HEK293T (cell line): ENCODE data around the gene IL17A.

Source experiments
- CTCF ChIA-PET: fragments of 350-600 bp; formaldehyde crosslinking; extraction: SDS; loops from one replicate; lab custom pipeline; 2021; ENCODE audit warnings: antibody characterized with exemption, inconsistent platforms; lab: Yijun Ruan, JAX
- POLR2A ChIA-PET: fragments of 350-600 bp; formaldehyde crosslinking; extraction: SDS; loops from one replicate; lab custom pipeline; 2020; ENCODE audit warnings: antibody characterized with exemption, inconsistent platforms; lab: Yijun Ruan, JAX
- DNase-seq: peaks from one replicate; pipeline ENCODE4 v3.0.0; 2012; ENCODE audit warnings: mixed read lengths; ENCODE audit errors: extremely low spot score
- BHLHE40 ChIP-seq: fragments of 450-650 bp; IDR thresholded peaks from 2 replicates; pipeline ENCODE4 v1.6.1; 2016; ENCODE audit warnings: mild to moderate bottlenecking, moderate library complexity, borderline replicate concordance
- HDGF ChIP-seq: fragments of 450-650 bp; IDR thresholded peaks from 2 replicates; pipeline ENCODE4 v1.6.1; 2017; ENCODE audit warnings: antibody characterized with exemption, borderline replicate concordance
- L3MBTL2 ChIP-seq: fragments of 450-650 bp; conservative IDR thresholded peaks from 2 replicates; pipeline ENCODE4 v1.6.1; 2016; ENCODE audit warnings: mild to moderate bottlenecking
- SP1 ChIP-seq: fragments of 450-650 bp; IDR thresholded peaks from 2 replicates; pipeline ENCODE4 v1.6.1; 2017
- TF ChIP-seq, protein P1 (sequence below): fragments of 450-650 bp; IDR thresholded peaks from 2 replicates; pipeline ENCODE4 v1.6.1; 2016

IL17A gene

DNA sequence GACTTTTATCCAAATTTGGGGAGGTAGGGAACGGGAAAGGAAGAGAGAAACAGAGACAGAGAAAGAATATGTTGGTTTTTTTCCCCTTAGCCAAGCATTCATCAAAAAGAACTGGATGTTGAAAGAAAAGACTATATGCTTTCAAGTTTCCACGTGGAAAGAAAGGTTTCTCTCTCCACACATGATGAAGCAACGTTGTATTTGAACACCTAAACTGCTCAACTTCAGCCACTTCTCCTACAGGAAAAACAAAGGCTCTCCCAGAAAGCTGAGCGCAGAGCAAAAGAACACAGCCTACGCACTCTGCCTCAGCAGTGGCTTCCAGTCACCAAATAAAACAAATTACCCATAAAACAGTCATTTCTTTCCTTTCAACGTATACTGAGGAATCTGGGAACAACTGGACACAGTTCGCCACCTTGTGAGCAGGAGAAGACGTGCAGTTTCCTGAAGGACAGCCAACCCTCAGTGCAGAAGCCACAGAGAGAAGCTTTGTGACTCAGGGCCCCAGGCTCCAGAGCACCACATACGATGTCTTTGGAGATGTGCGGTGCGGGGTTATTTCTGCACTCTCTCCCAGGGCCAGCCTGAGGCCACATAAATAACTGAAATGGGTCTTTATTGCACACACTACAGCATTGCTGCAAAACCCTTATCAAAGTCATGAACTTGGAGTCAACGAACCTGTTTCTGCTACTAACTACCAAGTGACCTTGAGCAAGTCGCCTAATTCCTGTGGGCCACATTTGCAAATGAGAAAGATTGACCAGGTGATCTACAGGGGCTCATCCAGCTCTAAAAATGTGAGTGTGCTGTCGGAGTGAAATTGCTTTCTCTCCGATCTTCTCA is 48.0 kb downstream of the IL17A start:
- ChIA-PET CTCF (interaction anchor here (0.5 to 2.5 kb wide), 11 partner anchors 8 to 1394 kb away, joined by 3 to 25 read pairs (median 3); no protein-coding TSS in a partner anchor), POLR2A (interaction anchor here (0.5 to 1.2 kb wide), 7 partner anchors 16 to 956 kb away, joined by 3 to 5 read pairs (median 3); partner anchors contain the start of genes EFHC1 and MCM3)
- DNase-seq: peak; percentile 83
- TF ChIP-seq SP1: no peak
- TF ChIP-seq HDGF: no peak
- no peak for TF ChIP-seq L3MBTL2
- TF ChIP-seq, protein P1, sequence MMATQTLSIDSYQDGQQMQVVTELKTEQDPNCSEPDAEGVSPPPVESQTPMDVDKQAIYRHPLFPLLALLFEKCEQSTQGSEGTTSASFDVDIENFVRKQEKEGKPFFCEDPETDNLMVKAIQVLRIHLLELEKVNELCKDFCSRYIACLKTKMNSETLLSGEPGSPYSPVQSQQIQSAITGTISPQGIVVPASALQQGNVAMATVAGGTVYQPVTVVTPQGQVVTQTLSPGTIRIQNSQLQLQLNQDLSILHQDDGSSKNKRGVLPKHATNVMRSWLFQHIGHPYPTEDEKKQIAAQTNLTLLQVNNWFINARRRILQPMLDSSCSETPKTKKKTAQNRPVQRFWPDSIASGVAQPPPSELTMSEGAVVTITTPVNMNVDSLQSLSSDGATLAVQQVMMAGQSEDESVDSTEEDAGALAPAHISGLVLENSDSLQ: peak; percentile 91
- no peak for TF ChIP-seq BHLHE40
